Astrocyte (in vitro differentiated cells and primary cell): ENCODE results near the gene NEURL1. TPM values are rescaled to one million over a fixed set of nuclear protein-coding genes. Genes with fewer than 3 reads are reported as not detected.

Experiments used
- DNase-seq: peaks from one replicate; pipeline ENCODE4 v3.0.0-alpha.2; 2010; ENCODE audit warnings: low read depth
- FAIRE-seq: peaks from 2 replicates; lab custom pipeline; 2011; peaks lifted over from hg19 to GRCh38; lab: Jason Lieb, UNC
- H2AFZ ChIP-seq: 2 replicates; pipeline ENCODE4 v1.6.0; 2012; ENCODE audit warnings: low read depth, low read length, inconsistent platforms
- H3K27ac ChIP-seq: 2 replicates; pipeline ENCODE4 v1.5.1; 2011; ENCODE audit warnings: low read depth, low read length, inconsistent platforms
- H3K27me3 ChIP-seq: 2 replicates; pipeline ENCODE4 v1.6.0; 2011; ENCODE audit warnings: low read length, inconsistent platforms; ENCODE audit not compliant: insufficient read depth
- H3K36me3 ChIP-seq: 2 replicates; pipeline ENCODE4 v1.5.1; 2011; ENCODE audit warnings: low read length, inconsistent platforms; ENCODE audit not compliant: insufficient read depth
- H3K4me1 ChIP-seq: 2 replicates; pipeline ENCODE4 v1.5.1; 2011; ENCODE audit warnings: low read length, inconsistent platforms; ENCODE audit not compliant: insufficient read depth
- H3K4me2 ChIP-seq: 2 replicates; pipeline ENCODE4 v1.6.0; 2012; ENCODE audit warnings: low read length, inconsistent platforms
- H3K4me3 ChIP-seq: 2 replicates; pipeline ENCODE4 v1.5.1; 2011; ENCODE audit warnings: low read depth, mild to moderate bottlenecking, low read length, inconsistent platforms; ENCODE audit not compliant: insufficient read depth
- H3K79me2 ChIP-seq: 2 replicates; pipeline ENCODE4 v1.6.0; 2012; ENCODE audit warnings: mild to moderate bottlenecking, low read length, inconsistent platforms; ENCODE audit not compliant: insufficient read depth
- H3K9ac ChIP-seq: 2 replicates; pipeline ENCODE4 v1.6.0; 2012; ENCODE audit warnings: mild to moderate bottlenecking, low read length, inconsistent platforms
- H3K9me3 ChIP-seq: 2 replicates; pipeline ENCODE4 v1.5.1; 2012; ENCODE audit warnings: low read depth, mild to moderate bottlenecking, low read length, inconsistent platforms; ENCODE audit not compliant: insufficient read depth
- H4K20me1 ChIP-seq: 2 replicates; pipeline ENCODE4 v1.6.0; 2012; ENCODE audit warnings: low read length, inconsistent platforms; ENCODE audit not compliant: insufficient read depth
- H3K27ac Mint-ChIP-seq: one replicate; pipeline ENCODE4 v1.8.0; 2021; ENCODE audit warnings: mild to moderate bottlenecking, mixed read lengths; ENCODE audit not compliant: unreplicated experiment
- H3K27me3 Mint-ChIP-seq: one replicate; pipeline ENCODE4 v1.8.0; 2021; ENCODE audit warnings: low read depth, mixed read lengths; ENCODE audit not compliant: unreplicated experiment
- H3K36me3 Mint-ChIP-seq: one replicate; pipeline ENCODE4 v1.8.0; 2021; ENCODE audit warnings: low read depth, mixed read lengths; ENCODE audit not compliant: unreplicated experiment
- H3K4me1 Mint-ChIP-seq: one replicate; pipeline ENCODE4 v1.8.0; 2021; ENCODE audit warnings: low read depth, mixed read lengths; ENCODE audit not compliant: unreplicated experiment
- H3K4me3 Mint-ChIP-seq: one replicate; pipeline ENCODE4 v1.8.0; 2021; ENCODE audit warnings: mild to moderate bottlenecking, moderate library complexity, mixed read lengths; ENCODE audit not compliant: unreplicated experiment
- H3K9me3 Mint-ChIP-seq: one replicate; pipeline ENCODE4 v1.8.0; 2021; ENCODE audit warnings: mild to moderate bottlenecking, mixed read lengths; ENCODE audit not compliant: unreplicated experiment
- CTCF ChIP-seq: IDR thresholded peaks from 2 replicates; pipeline ENCODE4 v1.5.1; 2011; ENCODE audit warnings: low read depth, mild to moderate bottlenecking, inconsistent platforms, low read length, moderate library complexity; ENCODE audit not compliant: insufficient read depth
- EZH2 ChIP-seq: IDR thresholded peaks from 2 replicates; pipeline ENCODE4 v1.6.1; 2012; ENCODE audit warnings: mild to moderate bottlenecking, low read length, inconsistent platforms; ENCODE audit not compliant: insufficient read depth
- total RNA-seq: library from RNA; stranded (reverse); gene quantifications from 2 replicates; pipeline ENCODE4 v1.2.1, GENCODE V29; 2021

Gene NEURL1
- total RNA-seq, 1 donor from 2014 or later: 1.5 TPM

GRCh38 chr10:103602028-103602851, 108.7 kb downstream of the NEURL1 start:
- Mint-ChIP-seq H3K4me3 (no peak overlapping the region), H3K27me3 (peaks cover 4% of the 10 kb centered on the region), H3K36me3 (peaks cover 29% of the 10 kb centered on the region), H3K9me3 (no peaks in the 10 kb centered on the region), H3K4me1 (peaks cover 4% of the 10 kb centered on the region), H3K27ac (no peak overlapping the region)
- Histone ChIP-seq H2AFZ (no peak overlapping the region), H3K4me3 (no peak overlapping the region), H3K36me3 (peaks cover 7% of the 10 kb centered on the region), H3K27me3 (no peaks in the 10 kb centered on the region), H3K4me1 (no peaks in the 10 kb centered on the region), H3K9me3 (no peaks in the 10 kb centered on the region), H3K4me2 (no peak overlapping the region), H4K20me1 (peaks cover 8% of the 10 kb centered on the region), H3K79me2 (no peaks in the 10 kb centered on the region), H3K9ac (no peak overlapping the region), H3K27ac (no peak overlapping the region)
- no peak for TF ChIP-seq EZH2
- no peak for FAIRE-seq
- no peak for DNase-seq

- Mint-ChIP-seq H3K4me3 (no peak overlapping the region), H3K36me3 (peaks cover 29% of the 10 kb centered on the region), H3K27me3 (peaks cover 4% of the 10 kb centered on the region), H3K4me1 (peaks cover 4% of the 10 kb centered on the region), H3K9me3 (no peaks in the 10 kb centered on the region), H3K27ac (no peak overlapping the region)
- FAIRE-seq (no peak), DNase-seq (no peak)
- no peaks in the 10 kb centered on the region for H3K27me3 ChIP-seq
- TF ChIP-seq CTCF (no peak), EZH2 (no peak)
- peaks cover 8% of the 10 kb centered on the region for H4K20me1 ChIP-seq
- H3K4me2 ChIP-seq: no peak overlapping the region
- no peak overlapping the region for H3K27ac ChIP-seq
- H3K4me1 ChIP-seq: no peaks in the 10 kb centered on the region
- no peak overlapping the region for H2AFZ ChIP-seq
- no peaks in the 10 kb centered on the region for H3K9me3 ChIP-seq
- H3K79me2 ChIP-seq: no peaks in the 10 kb centered on the region
- no peak overlapping the region for H3K4me3 ChIP-seq
- H3K9ac ChIP-seq: no peak overlapping the region
- peaks cover 7% of the 10 kb centered on the region for H3K36me3 ChIP-seq
Measured at GRCh38 chr10:103602852-103603155, 109.3 kb downstream of the NEURL1 start.

GRCh38 chr10:103603382-103603781, 109.9 kb downstream of the NEURL1 start:
- peaks cover 7% of the 10 kb centered on the region for H3K36me3 ChIP-seq
- no peaks in the 10 kb centered on the region for H3K9me3 ChIP-seq
- H3K4me2 ChIP-seq: no peak overlapping the region
- H3K27ac ChIP-seq: no peak overlapping the region
- H2AFZ ChIP-seq: no peak overlapping the region
- H3K4me1 ChIP-seq: no peaks in the 10 kb centered on the region
- peaks cover 2% of the 10 kb centered on the region for H3K27me3 Mint-ChIP-seq
- peaks cover 29% of the 10 kb centered on the region for H3K36me3 Mint-ChIP-seq
- no peaks in the 10 kb centered on the region for H3K27me3 ChIP-seq
- H3K4me3 ChIP-seq: no peak overlapping the region
- H3K9ac ChIP-seq: no peak overlapping the region
- no peaks in the 10 kb centered on the region for H3K9me3 Mint-ChIP-seq
- H3K4me1 Mint-ChIP-seq: peaks cover 4% of the 10 kb centered on the region
- no peak for DNase-seq
- H3K4me3 Mint-ChIP-seq: no peak overlapping the region
- FAIRE-seq: no peak
- H3K27ac Mint-ChIP-seq: no peak overlapping the region
- TF ChIP-seq CTCF (no peak), EZH2 (no peak)
- no peaks in the 10 kb centered on the region for H3K79me2 ChIP-seq
- H4K20me1 ChIP-seq: peaks cover 4% of the 10 kb centered on the region
